OCI-LY3 (cell line): ENCODE results near the gene PSMA6.

ENCODE experiments used
- CTCF ChIP-seq: fragments of 200-600, 300-600 bp; sonication (generic); IDR thresholded peaks from 2 replicates; pipeline ENCODE4 v1.5.1; 2014; ENCODE audit warnings: antibody characterized with exemption, low read length, low read depth
- EZH2phosphoT487 ChIP-seq: fragments of 200-600 bp; shearing (Covaris generic); IDR thresholded peaks from 2 replicates; pipeline ENCODE4 v1.6.1; 2018; ENCODE audit warnings: antibody characterized with exemption, mixed run types, low read depth

- TF ChIP-seq CTCF: peak; percentile 47
- no peak for TF ChIP-seq EZH2phosphoT487
Measured at GRCh38 chr14:35261774-35262173, 30.4 kb upstream of the PSMA6 start.
